KMS-11 (cell line): ENCODE measurements around the gene ST6GALNAC6.
"Not testable (repeated sequence)": the region's sequence is repeated elsewhere in the genome, so short reads cannot be mapped to it uniquely, and the experiment has no call there.

Experiments
- H2AFZ ChIP-seq: fragments of 200-600 bp; sonication (generic); 2 replicates; pipeline ENCODE4 v1.6.1; 2016; ENCODE audit warnings: antibody characterized with exemption, mixed run types, low read depth
- H3K27ac ChIP-seq: fragments of 200-600 bp; sonication (generic); 2 replicates; pipeline ENCODE4 v1.6.1; 2016; ENCODE audit warnings: mild to moderate bottlenecking, mixed run types
- H3K27me3 ChIP-seq: fragments of 200-600 bp; sonication (generic); 2 replicates; pipeline ENCODE4 v1.6.1; 2017; ENCODE audit warnings: mild to moderate bottlenecking, low read depth, mixed run types, moderate library complexity; ENCODE audit not compliant: insufficient read depth
- H3K36me3 ChIP-seq: fragments of 200-600 bp; sonication (generic); 2 replicates; pipeline ENCODE4 v1.6.1; 2017; ENCODE audit warnings: mild to moderate bottlenecking, mixed run types; ENCODE audit not compliant: insufficient read depth
- H3K4me1 ChIP-seq: fragments of 200-600 bp; sonication (generic); 2 replicates; pipeline ENCODE4 v1.6.1; 2016; ENCODE audit warnings: mild to moderate bottlenecking, low read depth, mixed run types; ENCODE audit not compliant: poor library complexity, severe bottlenecking
- H3K4me2 ChIP-seq: fragments of 200-600 bp; sonication (generic); 2 replicates; pipeline ENCODE4 v1.7.0; 2016; ENCODE audit warnings: mild to moderate bottlenecking, mixed run types
- H3K4me3 ChIP-seq: fragments of 200-600 bp; sonication (generic); IDR thresholded peaks from 2 replicates; pipeline ENCODE4 v1.6.1; 2017; ENCODE audit warnings: low read depth, low read length, mixed read lengths; ENCODE audit not compliant: insufficient read depth
- H3K79me2 ChIP-seq: fragments of 200-600 bp; sonication (generic); 2 replicates; pipeline ENCODE4 v1.6.1; 2016; ENCODE audit warnings: low read depth, mixed run types; ENCODE audit not compliant: insufficient read depth
- H3K9ac ChIP-seq: fragments of 200-600 bp; sonication (generic); 2 replicates; pipeline ENCODE4 v1.6.1; 2016; ENCODE audit warnings: mild to moderate bottlenecking, mixed run types
- H4K20me1 ChIP-seq: fragments of 200-600 bp; sonication (generic); 2 replicates; pipeline ENCODE4 v1.6.1; 2016; ENCODE audit warnings: mild to moderate bottlenecking, mixed run types; ENCODE audit not compliant: insufficient read depth
- TF ChIP-seq, protein P1 (sequence below): fragments of 200-600 bp; sonication (generic); conservative IDR thresholded peaks from 2 replicates; pipeline ENCODE4 v1.6.1; 2017; ENCODE audit warnings: low read depth, mild to moderate bottlenecking, antibody characterized with exemption, low read length, moderate library complexity, mixed read lengths

Gene ST6GALNAC6

GRCh38 chr9:127847833-127848755, 51.3 kb downstream of the ST6GALNAC6 start:
- H2AFZ ChIP-seq: no peak overlapping the region
- no peak overlapping the region for H3K4me3 ChIP-seq
- H4K20me1 ChIP-seq: no peaks in the 10 kb centered on the region
- no peaks in the 10 kb centered on the region for H3K27me3 ChIP-seq
- H3K27ac ChIP-seq: no peak overlapping the region
- TF ChIP-seq, protein P1, sequence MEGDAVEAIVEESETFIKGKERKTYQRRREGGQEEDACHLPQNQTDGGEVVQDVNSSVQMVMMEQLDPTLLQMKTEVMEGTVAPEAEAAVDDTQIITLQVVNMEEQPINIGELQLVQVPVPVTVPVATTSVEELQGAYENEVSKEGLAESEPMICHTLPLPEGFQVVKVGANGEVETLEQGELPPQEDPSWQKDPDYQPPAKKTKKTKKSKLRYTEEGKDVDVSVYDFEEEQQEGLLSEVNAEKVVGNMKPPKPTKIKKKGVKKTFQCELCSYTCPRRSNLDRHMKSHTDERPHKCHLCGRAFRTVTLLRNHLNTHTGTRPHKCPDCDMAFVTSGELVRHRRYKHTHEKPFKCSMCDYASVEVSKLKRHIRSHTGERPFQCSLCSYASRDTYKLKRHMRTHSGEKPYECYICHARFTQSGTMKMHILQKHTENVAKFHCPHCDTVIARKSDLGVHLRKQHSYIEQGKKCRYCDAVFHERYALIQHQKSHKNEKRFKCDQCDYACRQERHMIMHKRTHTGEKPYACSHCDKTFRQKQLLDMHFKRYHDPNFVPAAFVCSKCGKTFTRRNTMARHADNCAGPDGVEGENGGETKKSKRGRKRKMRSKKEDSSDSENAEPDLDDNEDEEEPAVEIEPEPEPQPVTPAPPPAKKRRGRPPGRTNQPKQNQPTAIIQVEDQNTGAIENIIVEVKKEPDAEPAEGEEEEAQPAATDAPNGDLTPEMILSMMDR: no peak
- no peaks in the 10 kb centered on the region for H3K4me1 ChIP-seq
- H3K9ac ChIP-seq: no peak overlapping the region
- no peaks in the 10 kb centered on the region for H3K36me3 ChIP-seq
- H3K79me2 ChIP-seq: no peaks in the 10 kb centered on the region
- no peak overlapping the region for H3K4me2 ChIP-seq

DNA sequence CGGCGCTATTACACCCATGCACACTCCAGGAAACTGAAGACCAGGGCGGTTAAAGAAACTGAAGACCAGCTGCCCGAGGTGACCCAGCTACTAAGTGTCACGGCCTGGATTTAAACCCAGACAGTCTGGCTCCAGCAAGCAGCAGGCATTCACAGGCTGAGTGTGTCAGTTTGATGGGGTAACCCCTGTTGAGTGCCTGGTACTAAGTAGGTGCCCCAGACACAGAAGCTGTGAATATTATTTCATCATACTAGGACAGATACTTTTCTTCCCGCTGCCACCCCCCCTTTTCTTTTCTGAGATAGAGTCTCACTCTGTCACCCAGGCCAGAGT, 52.3 kb downstream of the ST6GALNAC6 start:
- H2AFZ ChIP-seq: no peak overlapping the region
- no peak overlapping the region for H3K9ac ChIP-seq
- no peaks in the 10 kb centered on the region for H4K20me1 ChIP-seq
- H3K4me3 ChIP-seq: no peak overlapping the region
- H3K4me1 ChIP-seq: no peaks in the 10 kb centered on the region
- H3K36me3 ChIP-seq: no peaks in the 10 kb centered on the region
- no peaks in the 10 kb centered on the region for H3K27me3 ChIP-seq
- no peak overlapping the region for H3K27ac ChIP-seq
- TF ChIP-seq, protein P1: no peak
- H3K4me2 ChIP-seq: no peak overlapping the region
- H3K79me2 ChIP-seq: no peaks in the 10 kb centered on the region

DNA sequence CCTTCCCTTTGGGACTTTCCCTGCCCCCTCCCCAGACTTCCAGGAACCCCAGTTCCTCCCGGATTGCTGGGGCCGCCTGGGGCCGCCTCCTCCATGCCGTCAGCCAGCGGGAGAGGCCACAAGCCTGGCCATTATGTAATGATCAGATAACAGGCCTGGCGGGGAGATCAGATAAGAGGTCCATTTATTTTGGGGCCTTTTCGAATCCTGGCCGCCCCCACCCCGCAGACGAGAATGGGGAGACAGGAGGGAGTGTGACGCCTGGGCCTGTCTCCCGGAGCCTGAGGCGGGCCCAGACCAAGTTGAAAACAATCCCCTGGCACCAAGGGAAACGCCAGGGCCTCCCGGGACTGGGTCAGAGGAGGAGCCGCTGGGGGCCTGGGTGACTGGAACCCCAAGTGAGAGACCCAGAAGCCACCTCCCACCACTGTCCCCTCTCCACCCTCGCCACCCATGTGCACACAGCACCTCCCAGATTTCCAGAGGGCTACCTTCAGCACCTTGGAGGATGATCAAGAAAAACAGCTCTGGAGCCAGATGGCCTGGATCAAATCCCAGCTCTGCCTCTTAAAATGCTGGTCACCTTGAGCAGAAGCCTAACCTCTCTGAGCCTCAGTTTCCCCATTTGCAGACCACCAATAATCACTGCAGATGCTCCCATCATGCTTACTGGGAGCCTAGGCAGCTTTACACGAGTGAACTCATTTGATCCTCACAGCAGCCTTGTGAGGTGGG, 52.8 kb downstream of the ST6GALNAC6 start:
- H3K4me1 ChIP-seq: no peaks in the 10 kb centered on the region
- H3K79me2 ChIP-seq: no peaks in the 10 kb centered on the region
- H4K20me1 ChIP-seq: no peaks in the 10 kb centered on the region
- no peak overlapping the region for H3K4me2 ChIP-seq
- no peaks in the 10 kb centered on the region for H3K36me3 ChIP-seq
- no peaks in the 10 kb centered on the region for H3K27me3 ChIP-seq
- H2AFZ ChIP-seq: no peak overlapping the region
- TF ChIP-seq, protein P1: no peak
- H3K27ac ChIP-seq: no peak overlapping the region
- H3K4me3 ChIP-seq: no peak overlapping the region
- no peak overlapping the region for H3K9ac ChIP-seq

DNA sequence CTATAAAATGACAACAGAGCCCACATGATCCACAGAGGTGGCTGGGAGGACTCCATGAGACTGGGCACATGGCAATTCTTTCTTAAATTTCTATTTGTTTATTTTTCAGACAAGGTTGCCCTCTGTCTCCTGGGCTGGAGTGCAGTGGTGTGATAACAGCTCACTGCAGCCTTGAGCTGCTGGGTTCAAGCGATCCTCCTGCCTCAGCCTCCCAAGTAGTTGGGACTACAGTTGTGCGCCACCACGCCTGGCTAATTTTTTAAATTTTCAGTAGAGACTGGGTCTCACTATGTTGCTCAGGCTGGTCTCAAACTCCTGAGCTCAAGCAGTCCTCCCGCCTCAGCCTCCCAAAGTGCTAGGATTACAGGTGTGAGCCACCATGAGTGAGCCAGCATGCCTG, 53.8 kb downstream of the ST6GALNAC6 start:
- not testable (repeated sequence) for H3K79me2 ChIP-seq, H3K4me3 ChIP-seq, H4K20me1 ChIP-seq, H3K4me1 ChIP-seq, H3K36me3 ChIP-seq, H3K27ac ChIP-seq, H2AFZ ChIP-seq, H3K4me2 ChIP-seq, H3K27me3 ChIP-seq, H3K9ac ChIP-seq
